D721Med (cell line): ENCODE results near the gene EPOP.

Source experiments
- DNase-seq: peaks from one replicate; pipeline ENCODE4 v3.0.0; 2011; ENCODE audit warnings: low spot score; ENCODE audit not compliant: insufficient read length
- FAIRE-seq: peaks from 2 replicates; lab custom pipeline; 2011; peaks lifted over from hg19 to GRCh38; lab: Jason Lieb, UNC
- CTCF ChIP-seq: IDR thresholded peaks from 2 replicates; pipeline ENCODE4 v1.5.1; 2012; ENCODE audit warnings: mild to moderate bottlenecking, control low read depth; ENCODE audit not compliant: insufficient read depth; ENCODE audit errors: missing control alignments

EPOP gene

GRCh38 chr17:38681096-38681495 is 6.3 kb upstream of the EPOP start:
- FAIRE-seq (no peak), DNase-seq (no peak)
- TF ChIP-seq CTCF, result no peak

- DNase-seq, result no peak
- no peak for TF ChIP-seq CTCF
- no peak for FAIRE-seq
Measured at GRCh38 chr17:38677819-38678218, 3.1 kb upstream of the EPOP start.

GRCh38 chr17:38676706-38677504 is 2.1 kb upstream of the EPOP start:
- DNase-seq, result peak; percentile 76
- no peak for FAIRE-seq
- TF ChIP-seq CTCF, result peak; percentile 100

- DNase-seq, result no peak
- TF ChIP-seq CTCF, result peak; percentile 24
- FAIRE-seq, result no peak
Measured at GRCh38 chr17:38674014-38674748, 576 bp downstream of the EPOP start.

GRCh38 chr17:38673707-38674013 is 1.1 kb downstream of the EPOP start:
- TF ChIP-seq CTCF, result no peak
- DNase-seq (no peak), FAIRE-seq (no peak)

- DNase-seq, result no peak
- no peak for TF ChIP-seq CTCF
- no peak for FAIRE-seq
Measured at GRCh38 chr17:38672788-38673706, 1.7 kb downstream of the EPOP start.
